Mesothelial cell of epicardium (in vitro differentiated cells): ENCODE data around the gene TTLL4. TPM values are rescaled to one million over a fixed set of nuclear protein-coding genes. Genes with fewer than 3 reads are reported as not detected.

ENCODE experiments used
- DNase-seq, 2 experiments: peaks; one replicate each; pipeline ENCODE4 v3.0.0; 2021; ENCODE audit warnings: low spot score in 2 of 2; ENCODE audit not compliant: unreplicated experiment in 2 of 2
- H3K27ac Mint-ChIP-seq: 2 replicates; pipeline ENCODE4 v1.8.0; 2021; ENCODE audit warnings: mixed read lengths
- H3K27me3 Mint-ChIP-seq: 2 replicates; pipeline ENCODE4 v1.8.0; 2021; ENCODE audit warnings: low read depth, mixed read lengths
- H3K36me3 Mint-ChIP-seq: 2 replicates; pipeline ENCODE4 v1.8.0; 2021; ENCODE audit warnings: mixed read lengths
- H3K4me1 Mint-ChIP-seq: 2 replicates; pipeline ENCODE4 v1.8.0; 2021; ENCODE audit warnings: mixed read lengths
- H3K4me3 Mint-ChIP-seq: 2 replicates; pipeline ENCODE4 v1.8.0; 2021; ENCODE audit warnings: mild to moderate bottlenecking, moderate library complexity, mixed read lengths
- H3K9me3 Mint-ChIP-seq: 2 replicates; pipeline ENCODE4 v1.8.0; 2021; ENCODE audit warnings: mixed read lengths
- total RNA-seq: library from RNA; stranded (reverse); gene quantifications from 3 replicates; pipeline ENCODE4 v1.2.1, GENCODE V29; 2021
- TF ChIP-seq, protein P1 (sequence below): fragments of 200-600 bp; sonication (generic); IDR thresholded peaks from one replicate; pipeline ENCODE4 v1.5.0; 2021; ENCODE audit warnings: antibody characterized with exemption; ENCODE audit not compliant: unreplicated experiment

TTLL4 gene
- total RNA-seq, 1 donor from 2014 or later: 61.8 TPM

DNA sequence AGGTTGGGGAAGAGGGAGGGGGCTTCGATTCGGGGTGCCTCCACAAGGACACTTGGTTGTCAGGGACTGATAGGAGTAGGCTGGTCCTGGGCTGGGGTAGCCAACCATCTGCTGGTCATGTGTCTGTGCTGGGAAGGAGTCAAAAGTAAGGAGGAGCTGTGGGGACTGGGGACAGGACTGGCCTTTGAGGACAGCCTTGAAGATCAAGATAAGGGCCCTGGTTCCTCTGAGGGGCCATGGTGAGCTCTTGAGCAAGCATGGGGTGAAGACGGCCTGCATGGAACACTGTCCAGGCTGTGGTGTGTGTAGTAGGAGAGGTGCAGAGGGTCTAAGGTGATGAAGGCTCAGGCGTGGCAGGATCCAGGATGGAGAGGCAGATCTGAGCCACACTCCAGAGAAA, 73.1 kb downstream of the TTLL4 start:
- peak overlapping the region; percentile 22 for H3K27ac Mint-ChIP-seq
- DNase-seq: no peak
- peaks cover 10% of the 10 kb centered on the region for H3K36me3 Mint-ChIP-seq
- peaks cover 11% of the 10 kb centered on the region for H3K9me3 Mint-ChIP-seq
- H3K4me1 Mint-ChIP-seq: peaks cover 36% of the 10 kb centered on the region
- no peaks in the 10 kb centered on the region for H3K27me3 Mint-ChIP-seq
- peak overlapping the region; percentile 74 for H3K4me3 Mint-ChIP-seq
- TF ChIP-seq, protein P1, sequence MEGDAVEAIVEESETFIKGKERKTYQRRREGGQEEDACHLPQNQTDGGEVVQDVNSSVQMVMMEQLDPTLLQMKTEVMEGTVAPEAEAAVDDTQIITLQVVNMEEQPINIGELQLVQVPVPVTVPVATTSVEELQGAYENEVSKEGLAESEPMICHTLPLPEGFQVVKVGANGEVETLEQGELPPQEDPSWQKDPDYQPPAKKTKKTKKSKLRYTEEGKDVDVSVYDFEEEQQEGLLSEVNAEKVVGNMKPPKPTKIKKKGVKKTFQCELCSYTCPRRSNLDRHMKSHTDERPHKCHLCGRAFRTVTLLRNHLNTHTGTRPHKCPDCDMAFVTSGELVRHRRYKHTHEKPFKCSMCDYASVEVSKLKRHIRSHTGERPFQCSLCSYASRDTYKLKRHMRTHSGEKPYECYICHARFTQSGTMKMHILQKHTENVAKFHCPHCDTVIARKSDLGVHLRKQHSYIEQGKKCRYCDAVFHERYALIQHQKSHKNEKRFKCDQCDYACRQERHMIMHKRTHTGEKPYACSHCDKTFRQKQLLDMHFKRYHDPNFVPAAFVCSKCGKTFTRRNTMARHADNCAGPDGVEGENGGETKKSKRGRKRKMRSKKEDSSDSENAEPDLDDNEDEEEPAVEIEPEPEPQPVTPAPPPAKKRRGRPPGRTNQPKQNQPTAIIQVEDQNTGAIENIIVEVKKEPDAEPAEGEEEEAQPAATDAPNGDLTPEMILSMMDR: no peak

DNA sequence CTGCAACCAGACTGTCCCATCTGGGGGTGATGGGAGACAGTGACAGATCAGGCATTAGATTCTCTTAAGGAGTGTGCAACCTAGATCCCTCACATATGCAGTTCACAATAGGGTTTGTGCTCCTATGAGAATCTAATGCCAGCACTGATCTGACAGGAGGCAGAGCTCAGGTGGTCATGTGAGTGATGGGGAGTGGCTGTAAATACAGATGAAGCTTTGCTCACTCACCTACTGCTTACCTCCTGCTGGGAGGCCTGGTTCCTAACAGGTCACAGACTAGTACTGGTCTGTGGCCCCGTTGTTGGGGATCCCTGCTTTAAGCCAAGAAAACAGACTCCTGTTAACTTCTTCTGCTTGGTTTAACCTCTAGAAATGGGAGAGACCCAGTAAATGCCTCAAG, 74.5 kb downstream of the TTLL4 start:
- H3K27me3 Mint-ChIP-seq: no peaks in the 10 kb centered on the region
- TF ChIP-seq, protein P1: no peak
- H3K4me1 Mint-ChIP-seq: peaks cover 32% of the 10 kb centered on the region
- no peak overlapping the region for H3K4me3 Mint-ChIP-seq
- H3K36me3 Mint-ChIP-seq: peaks cover 10% of the 10 kb centered on the region
- H3K27ac Mint-ChIP-seq: no peak overlapping the region
- peaks cover 13% of the 10 kb centered on the region for H3K9me3 Mint-ChIP-seq
- no peak for DNase-seq

DNA sequence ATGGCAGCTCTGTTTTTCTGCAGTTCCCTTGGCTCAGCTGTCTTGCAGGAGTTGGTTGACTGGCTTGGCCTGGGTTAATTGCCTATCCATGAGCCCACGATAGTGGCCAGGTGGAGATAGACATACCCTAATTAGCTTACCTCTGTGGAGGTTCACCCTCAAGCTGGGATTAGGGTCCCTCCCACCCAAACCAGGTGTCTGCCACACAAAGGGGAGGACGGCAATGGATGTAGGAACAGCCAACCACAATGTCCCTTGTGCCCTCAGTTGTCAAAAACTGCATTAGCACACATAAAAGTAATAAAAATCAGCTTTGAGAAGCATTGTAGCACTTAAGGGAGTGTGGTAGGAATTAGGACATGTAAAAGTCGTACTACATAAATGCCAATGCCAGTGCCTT, 75.5 kb downstream of the TTLL4 start:
- DNase-seq: no peak
- Mint-ChIP-seq H3K4me1 (peaks cover 25% of the 10 kb centered on the region), H3K27me3 (no peaks in the 10 kb centered on the region), H3K9me3 (peaks cover 15% of the 10 kb centered on the region), H3K27ac (no peak overlapping the region), H3K36me3 (peaks cover 10% of the 10 kb centered on the region), H3K4me3 (no peak overlapping the region)
- TF ChIP-seq, protein P1: no peak

DNA sequence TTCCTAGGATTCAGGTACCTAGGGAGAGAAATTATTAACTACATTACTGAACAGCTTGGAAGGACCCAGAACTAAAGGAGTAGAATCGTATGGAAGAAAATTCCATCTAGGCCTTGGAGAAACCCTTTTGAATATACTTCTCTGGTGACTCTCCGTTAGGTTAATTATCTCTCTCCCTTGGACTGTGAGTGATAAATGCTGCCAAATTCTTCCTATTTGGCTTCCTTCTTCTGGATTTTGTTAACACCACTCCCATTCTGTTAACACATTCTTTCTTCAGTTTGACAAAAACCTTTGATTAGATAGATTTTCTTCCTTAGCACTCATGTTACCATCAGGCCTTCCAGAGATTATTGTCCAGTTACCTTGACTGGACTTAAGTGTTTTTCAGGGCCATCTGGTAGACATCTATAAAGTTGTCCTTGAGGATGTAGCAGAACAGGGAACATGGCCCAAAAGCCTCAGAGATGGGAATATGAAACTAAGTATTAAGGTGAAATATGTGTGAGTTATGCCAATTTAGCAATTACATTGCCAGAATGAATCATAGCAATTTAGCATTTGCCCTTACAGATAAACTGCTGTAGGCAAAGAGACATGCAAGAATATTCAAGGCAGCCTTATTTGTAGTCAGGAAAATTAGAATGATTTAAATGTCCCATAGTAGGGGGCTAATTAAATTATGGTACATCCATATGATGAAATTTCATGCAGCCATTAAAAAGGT, 78.1 kb downstream of the TTLL4 start:
- peaks cover 15% of the 10 kb centered on the region for H3K9me3 Mint-ChIP-seq
- TF ChIP-seq, protein P1: no peak
- no peak overlapping the region for H3K4me3 Mint-ChIP-seq
- no peak overlapping the region for H3K27ac Mint-ChIP-seq
- DNase-seq: no peak
- peaks cover 10% of the 10 kb centered on the region for H3K36me3 Mint-ChIP-seq
- H3K27me3 Mint-ChIP-seq: no peaks in the 10 kb centered on the region
- peaks cover 9% of the 10 kb centered on the region for H3K4me1 Mint-ChIP-seq

DNA sequence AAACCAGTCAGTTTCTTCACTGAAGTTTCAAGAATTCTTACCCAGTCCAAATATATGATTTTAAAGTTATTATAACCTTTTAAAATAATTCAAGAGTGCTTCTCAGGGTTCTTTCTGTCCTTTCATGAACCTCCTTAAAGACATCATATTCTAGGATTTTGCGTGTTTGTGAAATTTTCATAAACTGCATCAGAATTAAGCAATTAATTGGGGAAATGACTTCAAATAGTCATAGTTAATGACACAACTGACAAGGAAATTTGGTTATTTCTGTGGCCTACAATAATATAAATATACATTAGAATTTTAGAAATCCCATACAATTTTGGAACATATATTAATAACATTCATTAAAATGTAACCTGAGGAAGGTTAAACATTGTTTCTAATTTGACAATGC, 81.8 kb downstream of the TTLL4 start:
- Mint-ChIP-seq H3K9me3 (peaks cover 13% of the 10 kb centered on the region), H3K36me3 (peaks cover 7% of the 10 kb centered on the region), H3K27ac (no peak overlapping the region), H3K4me3 (no peak overlapping the region), H3K4me1 (peaks cover 2% of the 10 kb centered on the region), H3K27me3 (no peaks in the 10 kb centered on the region)
- DNase-seq: no peak
- TF ChIP-seq, protein P1: no peak
